WTC11 (cell line): ENCODE measurements around the gene BLID. TPM values are rescaled to one million over a fixed set of nuclear protein-coding genes. Genes with fewer than 3 reads are reported as not detected.

Experiments used
- ATAC-seq: fragments of 200-7000 bp; cut with Tn5 transposase; 2 replicates; pipeline ENCODE4 v1.10.0; 2021; ENCODE audit warnings: mild to moderate bottlenecking, moderate library complexity
- CTCF ChIA-PET: fragments of 300-600 bp; sonication (Branson Sonifier 250); formaldehyde crosslinking; loops from one replicate; lab custom pipeline; 2021; ENCODE audit warnings: antibody characterized with exemption; lab: Charles Lee
- POLR2A ChIA-PET: fragments of 350-600 bp; sonication (Branson Sonifier 250); formaldehyde crosslinking; loops from one replicate; lab custom pipeline; 2021; ENCODE audit warnings: antibody characterized with exemption; lab: Charles Lee
- DNase-seq: peaks from one replicate; pipeline ENCODE4 v3.0.0; 2021; ENCODE audit warnings: low spot score
- H3K27ac Mint-ChIP-seq: 2 replicates; pipeline ENCODE4 v1.8.0; 2021; ENCODE audit warnings: mixed read lengths
- H3K27me3 Mint-ChIP-seq: 2 replicates; pipeline ENCODE4 v1.8.0; 2021; ENCODE audit warnings: low read depth, mild to moderate bottlenecking, moderate library complexity, mixed read lengths
- H3K36me3 Mint-ChIP-seq: 2 replicates; pipeline ENCODE4 v1.8.0; 2021; ENCODE audit warnings: mixed read lengths
- H3K4me1 Mint-ChIP-seq: 2 replicates; pipeline ENCODE4 v1.8.0; 2022; ENCODE audit warnings: mixed read lengths
- H3K4me3 Mint-ChIP-seq: 2 replicates; pipeline ENCODE4 v1.8.0; 2021; ENCODE audit warnings: mild to moderate bottlenecking, moderate library complexity, mixed read lengths
- H3K9me3 Mint-ChIP-seq: 2 replicates; pipeline ENCODE4 v1.8.0; 2021; ENCODE audit warnings: mixed read lengths
- ATF1 ChIP-seq: sonication (generic); formaldehyde crosslinking; IDR thresholded peaks from 2 replicates; pipeline ENCODE4 v1.8.1; 2023; ENCODE audit warnings: mild to moderate bottlenecking, moderate library complexity, missing genetic modification reagents
- ATF2 ChIP-seq: sonication (generic); formaldehyde crosslinking; IDR thresholded peaks from 2 replicates; pipeline ENCODE4 v1.8.1; 2022; ENCODE audit warnings: low read depth, missing genetic modification reagents, borderline replicate concordance
- CREM ChIP-seq: sonication (generic); formaldehyde crosslinking; IDR thresholded peaks from 2 replicates; pipeline ENCODE4 v1.8.1; 2022; ENCODE audit warnings: mild to moderate bottlenecking, missing genetic modification reagents, moderate library complexity
- E2F5 ChIP-seq: sonication (generic); formaldehyde crosslinking; IDR thresholded peaks from 2 replicates; pipeline ENCODE4 v1.8.1; 2022; ENCODE audit warnings: mild to moderate bottlenecking, moderate library complexity, missing genetic modification reagents
- EMX1 ChIP-seq: fragments of 250-450 bp; sonication (Bioruptor Pico); IDR thresholded peaks from 2 replicates; pipeline ENCODE4 v1.8.0; 2021; ENCODE audit warnings: mild to moderate bottlenecking
- ESRRA ChIP-seq: sonication (generic); formaldehyde crosslinking; IDR thresholded peaks from 2 replicates; pipeline ENCODE4 v1.8.1; 2022; ENCODE audit warnings: mild to moderate bottlenecking, missing genetic modification reagents, borderline replicate concordance
- ETV6 ChIP-seq: sonication (generic); formaldehyde crosslinking; IDR thresholded peaks from 2 replicates; pipeline ENCODE4 v1.8.1; 2022; ENCODE audit warnings: mild to moderate bottlenecking, missing genetic modification reagents
- FOXJ3 ChIP-seq: sonication (generic); formaldehyde crosslinking; IDR thresholded peaks from 2 replicates; pipeline ENCODE4 v1.9.0; 2021; ENCODE audit warnings: missing genetic modification reagents, mild to moderate bottlenecking, borderline replicate concordance
- FOXK1 ChIP-seq: sonication (generic); formaldehyde crosslinking; IDR thresholded peaks from 2 replicates; pipeline ENCODE4 v1.8.0; 2022; ENCODE audit warnings: mild to moderate bottlenecking, moderate library complexity, missing genetic modification reagents
- GTF2I ChIP-seq: fragments of 250-450 bp; sonication (Bioruptor Pico); conservative IDR thresholded peaks from 2 replicates; pipeline ENCODE4 v1.4.0; 2021; ENCODE audit warnings: mild to moderate bottlenecking
- IRF2 ChIP-seq: sonication (generic); formaldehyde crosslinking; IDR thresholded peaks from 2 replicates; pipeline ENCODE4 v1.8.0; 2022; ENCODE audit warnings: low read depth, missing genetic modification reagents, borderline replicate concordance
- MXD4 ChIP-seq: fragments of 250-450 bp; sonication (Bioruptor Pico); IDR thresholded peaks from 2 replicates; pipeline ENCODE4 v1.8.0; 2021; ENCODE audit warnings: mild to moderate bottlenecking, moderate library complexity, borderline replicate concordance
- PRDM15 ChIP-seq: sonication (generic); formaldehyde crosslinking; IDR thresholded peaks from 2 replicates; pipeline ENCODE4 v1.8.0; 2022; ENCODE audit warnings: missing genetic modification reagents
- RELA ChIP-seq: sonication (generic); formaldehyde crosslinking; IDR thresholded peaks from 2 replicates; pipeline ENCODE4 v1.8.1; 2022; ENCODE audit warnings: missing genetic modification reagents, mild to moderate bottlenecking, borderline replicate concordance
- STAT6 ChIP-seq: sonication (generic); formaldehyde crosslinking; conservative IDR thresholded peaks from 2 replicates; pipeline ENCODE4 v1.8.1; 2023; ENCODE audit warnings: mild to moderate bottlenecking, low read depth, missing genetic modification reagents, moderate library complexity
- TP53 ChIP-seq: sonication (generic); formaldehyde crosslinking; IDR thresholded peaks from 2 replicates; pipeline ENCODE4 v1.8.1; 2023; ENCODE audit warnings: mild to moderate bottlenecking, missing genetic modification reagents
- ZNF121 ChIP-seq: sonication (generic); formaldehyde crosslinking; IDR thresholded peaks from 2 replicates; pipeline ENCODE4 v1.8.0; 2023; ENCODE audit warnings: missing genetic modification reagents
- ZNF281 ChIP-seq: sonication (generic); formaldehyde crosslinking; IDR thresholded peaks from 2 replicates; pipeline ENCODE4 v1.8.0; 2023; ENCODE audit warnings: mild to moderate bottlenecking, missing genetic modification reagents
- total RNA-seq: library from RNA; stranded (reverse); gene quantifications from 3 replicates; pipeline ENCODE4 v1.2.3, GENCODE V29; 2021

Gene BLID
- total RNA-seq, 1 experiment from 2014 or later = not detected

- TF ChIP-seq IRF2 (CRISPR knock-in tag) = no peak
- TF ChIP-seq PRDM15 (CRISPR knock-in tag) = no peak
- TF ChIP-seq ATF1 (CRISPR knock-in tag) = no peak
- TF ChIP-seq ESRRA (CRISPR knock-in tag) = no peak
- TF ChIP-seq GTF2I (CRISPR knock-in tag) = no peak
- TF ChIP-seq CREM (CRISPR knock-in tag) = no peak
- TF ChIP-seq ZNF281 = no peak
- TF ChIP-seq ZNF121 (CRISPR knock-in tag) = no peak
- TF ChIP-seq FOXK1 (CRISPR knock-in tag) = no peak
These were observed 9.0 kb downstream of the BLID start (continued) for GRCh38 chr11:122107045-122107444.

- Mint-ChIP-seq H3K27me3 (peaks cover 9% of the 10 kb centered on the region), H3K4me1 (peaks cover 11% of the 10 kb centered on the region), H3K27ac (no peak overlapping the region), H3K9me3 (no peaks in the 10 kb centered on the region), H3K36me3 (no peaks in the 10 kb centered on the region), H3K4me3 (no peak overlapping the region)
- DNase-seq = peak; percentile 15
- TF ChIP-seq ETV6 (CRISPR knock-in tag) = no peak
- TF ChIP-seq CREM (CRISPR knock-in tag) = no peak
- no peak for TF ChIP-seq EMX1
- TF ChIP-seq ATF2 = no peak
- no peak for TF ChIP-seq ZNF121 (CRISPR knock-in tag)
- no peak for TF ChIP-seq STAT6
- no peak for TF ChIP-seq FOXJ3 (CRISPR knock-in tag)
- no peak for TF ChIP-seq E2F5 (CRISPR knock-in tag)
- TF ChIP-seq MXD4 (CRISPR knock-in tag) = no peak
- no peak for TF ChIP-seq TP53
- TF ChIP-seq RELA = no peak
- ChIA-PET POLR2A (interaction anchor here (0.6 kb wide), 1 partner anchor 436 kb away, joined by 5 read pairs; no protein-coding TSS in a partner anchor), CTCF (no interaction called here)
- peak; percentile 31 for ATAC-seq
These were observed 10.8 kb downstream of the BLID start for GRCh38 chr11:122105044-122105758.
